SK-N-SH treated with all-trans-retinoic acid at 6 μM for 48 hours (cell line): ENCODE measurements around the gene GLB1L3.

ENCODE experiments used
- RARB ChIP-seq: fragments of 250-450 bp; sonication (Bioruptor Pico); IDR thresholded peaks from 2 replicates; pipeline ENCODE4 v1.8.0; 2021; ENCODE audit warnings: mild to moderate bottlenecking, moderate library complexity
- ZNF8 ChIP-seq: fragments of 450-650 bp; formaldehyde crosslinking; IDR thresholded peaks from 2 replicates; pipeline ENCODE4 v1.5.0; 2020; ENCODE audit warnings: mild to moderate bottlenecking, moderate library complexity
- TF ChIP-seq, protein P1 (sequence below): fragments of 250-450 bp; sonication (Bioruptor Pico); IDR thresholded peaks from 2 replicates; pipeline ENCODE4 v1.8.0; 2020; ENCODE audit warnings: mild to moderate bottlenecking, moderate library complexity, borderline replicate concordance

GRCh38 chr11:134266841-134267251 lies 9.3 kb upstream of the GLB1L3 start:
- TF ChIP-seq ZNF8, result no peak
- TF ChIP-seq, protein P1, sequence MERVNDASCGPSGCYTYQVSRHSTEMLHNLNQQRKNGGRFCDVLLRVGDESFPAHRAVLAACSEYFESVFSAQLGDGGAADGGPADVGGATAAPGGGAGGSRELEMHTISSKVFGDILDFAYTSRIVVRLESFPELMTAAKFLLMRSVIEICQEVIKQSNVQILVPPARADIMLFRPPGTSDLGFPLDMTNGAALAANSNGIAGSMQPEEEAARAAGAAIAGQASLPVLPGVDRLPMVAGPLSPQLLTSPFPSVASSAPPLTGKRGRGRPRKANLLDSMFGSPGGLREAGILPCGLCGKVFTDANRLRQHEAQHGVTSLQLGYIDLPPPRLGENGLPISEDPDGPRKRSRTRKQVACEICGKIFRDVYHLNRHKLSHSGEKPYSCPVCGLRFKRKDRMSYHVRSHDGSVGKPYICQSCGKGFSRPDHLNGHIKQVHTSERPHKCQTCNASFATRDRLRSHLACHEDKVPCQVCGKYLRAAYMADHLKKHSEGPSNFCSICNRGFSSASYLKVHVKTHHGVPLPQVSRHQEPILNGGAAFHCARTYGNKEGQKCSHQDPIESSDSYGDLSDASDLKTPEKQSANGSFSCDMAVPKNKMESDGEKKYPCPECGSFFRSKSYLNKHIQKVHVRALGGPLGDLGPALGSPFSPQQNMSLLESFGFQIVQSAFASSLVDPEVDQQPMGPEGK, result no peak
- TF ChIP-seq RARB (CRISPR knock-in tag), result no peak
